ENCODE measurements around the gene SPINK4.

DNA sequence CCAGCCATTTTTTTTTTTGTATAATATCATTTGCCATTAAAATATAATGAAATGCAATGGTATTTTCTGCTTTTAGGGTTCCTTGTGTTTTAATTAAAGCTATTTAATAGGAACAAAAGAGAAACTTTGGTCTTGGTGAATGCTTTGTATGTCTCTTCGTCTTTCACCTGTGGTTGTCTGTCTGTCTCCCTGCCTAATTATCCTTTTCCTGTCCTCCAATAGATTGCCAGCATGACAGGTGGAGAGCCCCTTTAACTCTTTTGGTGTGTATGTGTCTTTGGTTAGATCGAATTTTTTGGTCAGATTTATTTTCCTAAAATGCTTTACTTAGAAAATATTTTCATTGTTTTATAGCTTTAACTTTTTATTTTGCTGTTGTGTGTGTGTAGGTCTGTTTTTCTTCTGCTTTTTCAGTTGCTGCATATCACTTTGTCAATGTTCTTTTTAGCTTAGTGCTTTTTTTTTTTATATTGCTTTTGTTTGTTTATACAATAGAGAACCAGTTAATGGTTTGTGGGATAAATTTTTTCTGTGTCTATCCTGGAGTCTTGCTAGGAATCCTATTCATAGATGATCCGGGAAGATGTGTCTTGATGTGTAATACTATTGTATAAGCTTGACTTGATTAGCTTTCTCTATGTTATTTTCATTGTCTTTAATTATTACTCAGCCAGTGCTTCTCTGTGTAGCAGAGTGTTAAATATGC, 33.5 kb downstream of the SPINK4 start:
- TF ChIP-seq, protein P1, sequence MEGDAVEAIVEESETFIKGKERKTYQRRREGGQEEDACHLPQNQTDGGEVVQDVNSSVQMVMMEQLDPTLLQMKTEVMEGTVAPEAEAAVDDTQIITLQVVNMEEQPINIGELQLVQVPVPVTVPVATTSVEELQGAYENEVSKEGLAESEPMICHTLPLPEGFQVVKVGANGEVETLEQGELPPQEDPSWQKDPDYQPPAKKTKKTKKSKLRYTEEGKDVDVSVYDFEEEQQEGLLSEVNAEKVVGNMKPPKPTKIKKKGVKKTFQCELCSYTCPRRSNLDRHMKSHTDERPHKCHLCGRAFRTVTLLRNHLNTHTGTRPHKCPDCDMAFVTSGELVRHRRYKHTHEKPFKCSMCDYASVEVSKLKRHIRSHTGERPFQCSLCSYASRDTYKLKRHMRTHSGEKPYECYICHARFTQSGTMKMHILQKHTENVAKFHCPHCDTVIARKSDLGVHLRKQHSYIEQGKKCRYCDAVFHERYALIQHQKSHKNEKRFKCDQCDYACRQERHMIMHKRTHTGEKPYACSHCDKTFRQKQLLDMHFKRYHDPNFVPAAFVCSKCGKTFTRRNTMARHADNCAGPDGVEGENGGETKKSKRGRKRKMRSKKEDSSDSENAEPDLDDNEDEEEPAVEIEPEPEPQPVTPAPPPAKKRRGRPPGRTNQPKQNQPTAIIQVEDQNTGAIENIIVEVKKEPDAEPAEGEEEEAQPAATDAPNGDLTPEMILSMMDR (IDR thresholded peaks at IDR 0.05; ENCODE audit: low read depth, low read length, poor library complexity, severe bottlenecking), result no peak
- no peak for TF ChIP-seq EZH2phosphoT487 (IDR thresholded peaks at IDR 0.05; ENCODE audit: borderline replicate concordance, low read length)

Data from DOHH2 (cell line).